HG02798 (cell line): ENCODE data around the gene RAPGEF4.

Experiments used
- ATAC-seq: cut with Tn5 transposase; IDR thresholded peaks from one replicate; pipeline ENCODE4 v1.9.1; 2021; ENCODE audit warnings: mild to moderate bottlenecking; ENCODE audit not compliant: unreplicated experiment, poor library complexity

The RAPGEF4 gene

GRCh38 chr2:172985139-172985892 lies 249.7 kb downstream of the RAPGEF4 start:
- no peak for ATAC-seq

GRCh38 chr2:172986040-172986439 lies 250.4 kb downstream of the RAPGEF4 start:
- ATAC-seq: no peak

- no peak for ATAC-seq
Observed at GRCh38 chr2:172988728-172989127, 253.1 kb downstream of the RAPGEF4 start.

GRCh38 chr2:172991031-172991430 lies 255.4 kb downstream of the RAPGEF4 start:
- ATAC-seq: no peak

GRCh38 chr2:172993139-172993538 lies 257.5 kb downstream of the RAPGEF4 start:
- ATAC-seq: no peak

GRCh38 chr2:172993931-172994717 lies 258.5 kb downstream of the RAPGEF4 start:
- no peak for ATAC-seq

GRCh38 chr2:172994864-172995263 lies 259.2 kb downstream of the RAPGEF4 start:
- ATAC-seq: no peak

- ATAC-seq: no peak
Observed at GRCh38 chr2:172995323-172996244, 259.9 kb downstream of the RAPGEF4 start.

- ATAC-seq: no peak
Observed at GRCh38 chr2:172996387-172996961, 260.8 kb downstream of the RAPGEF4 start.

GRCh38 chr2:172997031-172997430 lies 261.4 kb downstream of the RAPGEF4 start:
- no peak for ATAC-seq

GRCh38 chr2:172998547-172999272 lies 263.1 kb downstream of the RAPGEF4 start:
- ATAC-seq: no peak

- ATAC-seq: no peak
Observed at GRCh38 chr2:172999641-173000386, 264.2 kb downstream of the RAPGEF4 start.

GRCh38 chr2:173001664-173002604 lies 266.3 kb downstream of the RAPGEF4 start:
- ATAC-seq: no peak

GRCh38 chr2:173002751-173003541 lies 267.3 kb downstream of the RAPGEF4 start:
- ATAC-seq: no peak

GRCh38 chr2:173008786-173009185 lies 273.1 kb downstream of the RAPGEF4 start:
- ATAC-seq: no peak

GRCh38 chr2:173010233-173010632 lies 274.6 kb downstream of the RAPGEF4 start:
- ATAC-seq: no peak

GRCh38 chr2:173016451-173016850 lies 280.8 kb downstream of the RAPGEF4 start:
- no peak for ATAC-seq
